SU-DHL-6 (cell line): Measurements from ENCODE around the gene CR1L.

Experiments used
- H2AFZ ChIP-seq: fragments of 200-600 bp; sonication (generic); 2 replicates; pipeline ENCODE4 v1.6.1; 2014; ENCODE audit warnings: low read depth, mild to moderate bottlenecking, moderate library complexity, mixed read lengths, antibody characterized with exemption, low read length; ENCODE audit not compliant: severe bottlenecking
- H3F3A ChIP-seq: fragments of 200-600 bp; shearing (Covaris generic); 2 replicates; pipeline ENCODE4 v1.6.0; 2016; ENCODE audit warnings: antibody characterized with exemption, mild to moderate bottlenecking; ENCODE audit not compliant: insufficient read depth
- H3K27ac ChIP-seq: fragments of 200-600 bp; sonication (generic); 2 replicates; pipeline ENCODE4 v1.5.1; 2016; ENCODE audit warnings: low read depth, mild to moderate bottlenecking, low read length, moderate library complexity, mixed read lengths
- H3K27me3 ChIP-seq: fragments of 200-600 bp; sonication (generic), shearing (Covaris generic); 2 replicates; pipeline ENCODE4 v1.6.0; 2014; ENCODE audit warnings: mild to moderate bottlenecking, low read length
- H3K36me3 ChIP-seq: fragments of 200-600 bp; sonication (generic); 2 replicates; pipeline ENCODE4 v1.6.1; 2014; ENCODE audit warnings: mild to moderate bottlenecking, low read length, mixed read lengths
- H3K4me2 ChIP-seq: fragments of 300-600, 200-600 bp; shearing (Covaris generic), sonication (generic); 2 replicates; pipeline ENCODE4 v1.6.0; 2014; ENCODE audit warnings: low read length, low read depth, mild to moderate bottlenecking; ENCODE audit not compliant: poor library complexity, severe bottlenecking
- H3K4me3 ChIP-seq: fragments of 200-600 bp; sonication (generic); 2 replicates; pipeline ENCODE4 v1.5.1; 2014; ENCODE audit warnings: antibody characterized with exemption, low read length, mild to moderate bottlenecking, mixed read lengths; ENCODE audit not compliant: insufficient read depth, poor library complexity, severe bottlenecking
- H3K79me2 ChIP-seq: fragments of 200-600 bp; sonication (generic); 2 replicates; pipeline ENCODE4 v1.6.1; 2014; ENCODE audit warnings: mild to moderate bottlenecking, low read length, moderate library complexity; ENCODE audit not compliant: insufficient read depth
- H3K9ac ChIP-seq: fragments of 200-600 bp; sonication (generic); 2 replicates; pipeline ENCODE4 v1.7.0; 2014; ENCODE audit warnings: mild to moderate bottlenecking, low read length
- H3K9me2 ChIP-seq: fragments of 200-600 bp; sonication (generic); replicated peaks from 2 replicates; pipeline ENCODE4 v1.6.1; 2014; ENCODE audit warnings: low read length; ENCODE audit not compliant: insufficient read depth
- H3K9me3 ChIP-seq: fragments of 200-600 bp; sonication (generic); 2 replicates; pipeline ENCODE4 v1.6.1; 2014; ENCODE audit warnings: low read length, mixed read lengths; ENCODE audit not compliant: insufficient read depth
- H4K20me1 ChIP-seq: fragments of 200-600 bp; sonication (generic); 2 replicates; pipeline ENCODE4 v1.6.1; 2014; ENCODE audit warnings: low read depth, mild to moderate bottlenecking, antibody characterized with exemption, low read length, moderate library complexity, mixed read lengths
- CTCF ChIP-seq: fragments of 200-600 bp; sonication (generic); IDR thresholded peaks from one replicate; pipeline ENCODE4 v1.5.1; 2017; ENCODE audit warnings: antibody characterized with exemption, mild to moderate bottlenecking, low read length, moderate library complexity; ENCODE audit not compliant: insufficient read depth, poor library complexity, severe bottlenecking
- EZH2phosphoT487 ChIP-seq: fragments of 200-600 bp; sonication (generic), shearing (Covaris generic); conservative IDR thresholded peaks from 2 replicates; pipeline ENCODE4 v1.6.1; 2018; ENCODE audit warnings: mild to moderate bottlenecking, antibody characterized with exemption, low read length, moderate library complexity, mixed read lengths

The CR1L gene

DNA sequence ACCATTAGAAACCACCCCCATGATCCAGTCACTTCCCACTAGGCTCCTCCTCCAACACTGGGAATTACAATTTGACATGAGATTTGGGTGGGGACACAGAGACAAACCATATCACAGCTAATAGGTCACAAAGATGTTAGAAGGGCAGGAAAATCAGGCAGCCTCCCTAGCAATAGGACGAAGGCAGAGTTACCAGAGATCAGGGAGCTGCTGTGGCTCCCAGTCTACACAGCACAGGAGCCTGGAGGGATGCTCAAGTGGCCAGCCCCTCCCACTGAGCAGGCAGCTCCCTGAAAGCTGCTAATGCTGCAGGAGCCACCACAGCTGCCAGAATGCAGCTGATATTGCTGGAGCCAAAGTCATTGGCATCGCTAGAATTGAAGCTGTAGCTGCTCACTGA, 51.0 kb downstream of the CR1L start:
- TF ChIP-seq EZH2phosphoT487 (no peak), CTCF (no peak)
- H3K27ac ChIP-seq, result no peak overlapping the region
- H4K20me1 ChIP-seq, result no peaks in the 10 kb centered on the region
- no peaks in the 10 kb centered on the region for H3K36me3 ChIP-seq
- H3K27me3 ChIP-seq, result no peaks in the 10 kb centered on the region
- H3K4me3 ChIP-seq, result no peak overlapping the region
- no peak overlapping the region for H3K9ac ChIP-seq
- no peak overlapping the region for H3K4me2 ChIP-seq
- no peaks in the 10 kb centered on the region for H3K9me2 ChIP-seq
- H2AFZ ChIP-seq, result no peak overlapping the region
- H3K9me3 ChIP-seq, result no peaks in the 10 kb centered on the region
- no peaks in the 10 kb centered on the region for H3K79me2 ChIP-seq
- no peaks in the 10 kb centered on the region for H3F3A ChIP-seq

- H3K9ac ChIP-seq, result no peak overlapping the region
- H3K36me3 ChIP-seq, result no peaks in the 10 kb centered on the region
- H3K9me3 ChIP-seq, result no peaks in the 10 kb centered on the region
- peak; percentile 50 for TF ChIP-seq CTCF
- no peak for TF ChIP-seq EZH2phosphoT487
- no peaks in the 10 kb centered on the region for H4K20me1 ChIP-seq
- no peaks in the 10 kb centered on the region for H3K79me2 ChIP-seq
- no peaks in the 10 kb centered on the region for H3K27me3 ChIP-seq
- H3K27ac ChIP-seq, result no peak overlapping the region
- H3K9me2 ChIP-seq, result no peaks in the 10 kb centered on the region
- H2AFZ ChIP-seq, result no peak overlapping the region
- H3K4me3 ChIP-seq, result no peak overlapping the region
- no peaks in the 10 kb centered on the region for H3F3A ChIP-seq
- no peak overlapping the region for H3K4me2 ChIP-seq
Observed at GRCh38 chr1:207698822-207699483, 54.0 kb downstream of the CR1L start.

DNA sequence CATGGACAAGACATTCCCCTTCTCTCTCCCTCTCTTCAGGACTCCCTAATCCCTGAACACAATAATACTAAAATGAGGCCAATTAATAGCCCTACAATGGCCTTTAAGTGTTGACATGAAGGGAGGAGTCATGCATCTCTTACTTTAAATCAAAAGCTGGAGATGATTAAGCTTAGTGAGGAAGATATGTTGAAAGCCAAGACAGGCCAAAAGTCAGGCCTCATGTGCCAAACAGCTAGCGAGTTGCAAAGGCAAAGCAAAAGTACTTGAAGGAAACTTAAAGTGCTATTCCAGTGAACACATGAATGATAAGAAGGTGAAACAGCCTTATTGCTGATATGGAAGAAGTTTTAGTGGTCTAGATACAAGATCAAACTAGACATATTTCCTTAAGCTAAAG, 57.4 kb downstream of the CR1L start:
- H3K4me3 ChIP-seq, result no peak overlapping the region
- no peak overlapping the region for H3K9ac ChIP-seq
- no peak overlapping the region for H2AFZ ChIP-seq
- no peaks in the 10 kb centered on the region for H3K27me3 ChIP-seq
- TF ChIP-seq CTCF (no peak), EZH2phosphoT487 (no peak)
- no peaks in the 10 kb centered on the region for H3K9me2 ChIP-seq
- no peaks in the 10 kb centered on the region for H3K36me3 ChIP-seq
- no peaks in the 10 kb centered on the region for H3K79me2 ChIP-seq
- H3K9me3 ChIP-seq, result no peaks in the 10 kb centered on the region
- no peaks in the 10 kb centered on the region for H4K20me1 ChIP-seq
- H3F3A ChIP-seq, result no peaks in the 10 kb centered on the region
- H3K27ac ChIP-seq, result no peak overlapping the region
- H3K4me2 ChIP-seq, result no peak overlapping the region
